Urothelium cell line (cell line): ENCODE measurements around the gene C1orf141.
"Not testable (repeated sequence)": the region's sequence is repeated elsewhere in the genome, so short reads cannot be mapped to it uniquely, and the experiment has no call there.

ENCODE experiments used
- DNase-seq: peaks from one replicate; pipeline ENCODE4 v3.0.0; 2011; ENCODE audit warnings: low spot score, mixed read lengths
- FAIRE-seq: peaks from 2 replicates; lab custom pipeline; 2011; peaks lifted over from hg19 to GRCh38; lab: Jason Lieb, UNC

C1orf141 gene

DNA sequence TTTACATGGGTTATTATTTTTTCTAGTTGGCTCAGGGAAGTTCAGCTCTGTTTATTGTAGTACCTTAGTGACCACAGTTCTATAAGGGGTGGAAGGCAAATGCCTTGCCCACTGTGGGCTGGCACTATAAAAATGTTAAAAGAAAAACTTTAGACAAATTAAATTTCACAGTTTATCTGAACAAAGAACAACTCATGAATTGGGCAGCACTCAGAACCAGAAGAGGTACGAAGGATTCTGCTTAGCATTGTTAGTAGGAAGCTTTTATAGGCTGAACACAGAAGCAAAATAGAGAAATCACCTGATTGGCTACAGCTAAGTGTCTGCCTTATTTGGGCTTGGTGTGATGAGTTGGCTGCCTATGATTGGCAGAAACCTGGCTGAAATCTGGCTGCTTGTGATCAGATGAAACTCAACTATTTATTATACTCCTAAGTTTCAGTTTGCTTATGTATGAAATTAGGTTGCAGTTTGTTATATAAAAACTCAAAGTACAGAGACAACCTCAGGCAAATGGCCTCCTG lies 45.0 kb downstream of the C1orf141 start:
- DNase-seq: no peak
- FAIRE-seq: no peak

DNA sequence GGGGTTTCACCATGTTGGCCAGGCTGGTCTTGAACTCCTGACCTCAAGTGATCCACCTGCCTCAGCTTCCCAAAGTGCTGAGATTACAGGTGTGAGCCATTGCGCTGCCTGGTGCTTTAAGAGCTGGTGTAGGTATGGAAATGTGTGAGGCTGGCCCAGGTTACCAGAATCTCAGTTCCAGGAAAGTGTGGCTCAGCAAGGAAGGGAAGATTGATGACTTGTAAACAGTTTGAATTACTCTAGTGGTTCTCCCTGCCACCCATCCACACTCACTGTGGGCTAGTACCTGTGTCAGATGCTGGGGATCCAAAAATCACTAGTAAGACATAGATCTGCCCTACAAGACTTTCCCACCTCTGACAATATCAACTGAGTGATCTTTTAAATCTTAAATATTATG lies 46.3 kb downstream of the C1orf141 start:
- FAIRE-seq (no peak), DNase-seq (no peak)

DNA sequence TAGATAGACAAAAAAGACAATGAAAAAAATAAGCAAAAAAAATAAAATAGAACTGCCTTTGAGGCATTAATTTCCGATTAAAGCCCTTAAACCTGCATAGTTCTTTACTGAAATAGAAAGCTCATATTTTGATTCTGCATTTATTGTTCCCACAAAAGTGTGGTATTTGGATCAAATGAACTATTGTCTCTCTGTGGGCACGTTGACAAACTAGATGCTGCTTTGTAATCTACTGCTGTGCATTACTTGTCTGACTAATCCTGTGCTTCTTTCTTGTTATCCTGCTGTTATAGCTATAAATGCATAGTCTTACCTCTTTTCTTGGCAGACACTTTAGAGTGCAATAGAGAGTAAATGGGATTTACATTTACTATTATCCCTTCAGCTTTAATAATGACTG lies 49.4 kb downstream of the C1orf141 start:
- FAIRE-seq (no peak), DNase-seq (no peak)

DNA sequence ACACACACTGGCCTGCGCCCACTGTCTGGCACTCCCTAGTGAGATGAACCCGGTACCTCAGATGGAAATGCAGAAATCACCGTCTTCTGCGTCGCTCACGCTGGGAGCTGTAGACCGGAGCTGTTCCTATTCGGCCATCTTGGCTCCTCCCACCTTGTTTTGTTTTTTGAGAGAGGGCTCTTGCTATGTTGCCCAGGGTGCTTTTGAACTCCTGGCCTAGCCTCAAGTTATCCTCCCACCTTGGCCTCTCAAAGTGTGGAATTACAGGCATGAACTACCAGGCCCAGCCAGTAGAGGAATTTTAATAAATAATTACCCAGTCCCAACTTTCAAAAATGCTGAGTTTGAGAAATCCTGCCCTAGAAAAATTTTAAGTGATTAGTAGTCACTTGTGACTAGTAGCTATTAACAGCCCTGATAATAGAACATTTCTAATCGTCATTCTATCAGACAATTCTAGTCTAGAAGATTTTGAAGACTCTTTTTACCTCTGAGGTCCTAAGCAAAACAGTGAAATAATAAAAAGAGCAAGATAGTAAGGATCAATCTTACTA lies 49.9 kb downstream of the C1orf141 start:
- FAIRE-seq (no peak), DNase-seq (no peak)

DNA sequence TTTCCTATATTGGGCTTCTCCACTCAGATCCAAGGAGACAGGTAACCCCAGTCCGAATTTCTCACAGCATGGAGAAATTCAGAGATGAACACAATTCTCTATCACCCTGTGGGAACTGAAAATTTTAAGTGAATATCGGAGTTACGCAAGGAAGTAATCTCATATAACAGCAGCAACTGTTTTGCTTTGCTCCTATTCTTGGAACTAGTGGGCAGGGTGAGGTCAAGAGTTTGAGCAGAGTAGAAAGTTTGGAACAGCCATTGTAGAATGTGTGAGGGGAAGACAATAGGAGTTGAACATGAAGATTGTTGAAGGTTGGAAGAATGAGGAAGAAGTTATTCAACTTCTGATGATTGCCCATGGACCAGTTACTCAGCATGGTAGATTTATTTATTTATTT lies 56.5 kb downstream of the C1orf141 start:
- no peak for FAIRE-seq
- no peak for DNase-seq

DNA sequence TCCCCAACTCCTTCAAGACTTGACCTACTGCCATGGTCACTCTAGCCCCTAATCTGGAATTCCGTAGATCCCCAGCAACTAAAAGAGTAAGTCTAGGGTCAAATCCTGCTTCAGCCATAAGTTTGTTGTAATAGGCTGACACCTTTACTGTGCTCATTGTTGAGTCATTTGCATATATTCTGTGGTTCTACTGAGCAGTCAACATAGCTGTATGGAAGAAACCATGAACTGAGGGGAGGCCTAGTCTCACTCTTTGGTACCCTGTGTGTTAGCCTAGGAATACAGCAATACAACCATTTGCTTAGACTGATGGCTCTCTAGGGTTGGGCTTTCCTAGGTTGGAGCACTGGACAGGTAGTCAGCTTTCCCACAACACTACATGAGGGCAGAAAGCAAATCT lies 57.2 kb downstream of the C1orf141 start:
- DNase-seq (no peak), FAIRE-seq (no peak)

DNA sequence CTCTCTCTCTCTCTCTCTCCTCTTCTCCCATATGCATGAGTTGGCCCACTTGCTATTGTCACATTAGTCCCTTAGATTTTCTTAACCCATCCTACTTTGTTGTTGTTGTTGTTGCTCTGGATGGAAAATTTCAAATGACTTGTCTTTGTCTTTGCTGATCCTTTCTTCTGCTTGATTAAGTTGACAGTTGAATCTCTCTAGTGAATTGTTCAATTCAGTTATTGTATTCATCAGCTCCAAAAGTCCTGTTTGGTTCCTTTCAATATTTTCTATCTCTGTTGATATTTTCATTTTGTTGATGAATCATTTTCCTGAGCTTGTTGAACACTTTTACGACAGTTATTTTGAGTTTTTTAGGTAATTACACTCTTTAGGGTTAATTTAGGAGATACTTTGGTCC lies 62.0 kb downstream of the C1orf141 start:
- DNase-seq: no peak
- FAIRE-seq: no peak

DNA sequence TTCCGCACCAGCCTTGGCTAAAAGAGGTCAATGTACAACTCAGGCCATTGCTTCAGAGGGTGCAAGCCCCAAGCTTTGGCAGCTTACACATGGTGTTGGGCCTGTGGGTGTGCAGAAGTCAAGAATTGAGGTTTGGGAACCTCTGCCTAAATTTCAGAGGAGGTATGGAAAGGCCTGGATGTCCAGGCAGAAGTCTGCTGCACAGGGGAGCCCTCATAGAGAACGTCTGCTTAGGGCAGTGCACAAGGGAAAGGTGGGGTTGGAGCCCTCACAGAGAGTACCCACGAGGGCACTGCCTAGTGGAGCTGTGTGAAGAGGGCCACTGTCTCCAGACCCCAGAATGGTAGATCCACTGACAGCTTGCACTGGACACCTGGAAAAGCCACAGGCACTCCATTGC lies 67.1 kb downstream of the C1orf141 start:
- FAIRE-seq, DNase-seq: not testable (repeated sequence)

DNA sequence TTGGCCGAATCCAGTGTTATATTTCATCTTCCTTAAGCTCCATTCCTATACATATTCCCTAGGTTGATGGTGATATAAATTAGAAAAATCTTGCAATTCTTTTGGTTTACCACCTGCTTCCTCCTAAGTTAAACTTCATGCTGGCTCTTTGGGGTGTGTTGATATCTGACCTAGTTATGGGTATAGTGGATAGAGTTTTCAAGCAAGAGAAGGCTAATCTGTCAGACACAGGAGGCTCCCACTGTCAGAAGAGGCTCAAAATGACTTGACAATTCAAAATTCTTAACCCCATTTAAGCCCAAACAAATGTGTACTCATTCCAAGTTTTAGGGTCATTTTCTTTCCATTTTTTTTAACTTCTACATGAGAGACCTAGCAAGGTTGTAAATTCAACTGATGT lies 72.4 kb downstream of the C1orf141 start:
- no peak for FAIRE-seq

DNA sequence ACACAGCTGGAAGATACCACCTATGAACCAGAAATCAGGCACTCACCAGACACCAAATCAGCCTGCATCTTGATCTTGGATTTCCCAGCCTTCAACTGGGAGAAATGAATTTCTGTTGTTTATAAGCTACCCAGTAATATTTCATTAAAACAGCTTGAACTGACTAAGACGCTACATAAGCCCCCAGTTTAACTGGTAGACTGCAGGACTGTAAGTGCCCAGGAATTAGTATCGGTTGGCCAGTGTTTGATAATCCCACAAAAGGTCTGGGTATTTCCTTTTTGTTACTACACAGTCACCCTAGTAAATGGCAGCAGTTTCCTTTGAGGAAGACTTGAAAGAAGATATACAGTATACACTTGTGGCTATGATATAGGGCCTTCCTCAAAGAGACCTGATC lies 73.5 kb downstream of the C1orf141 start:
- FAIRE-seq: no peak

More for the DNA sequence above, 72.4 kb downstream of the C1orf141 start:
- DNase-seq: no peak

DNA sequence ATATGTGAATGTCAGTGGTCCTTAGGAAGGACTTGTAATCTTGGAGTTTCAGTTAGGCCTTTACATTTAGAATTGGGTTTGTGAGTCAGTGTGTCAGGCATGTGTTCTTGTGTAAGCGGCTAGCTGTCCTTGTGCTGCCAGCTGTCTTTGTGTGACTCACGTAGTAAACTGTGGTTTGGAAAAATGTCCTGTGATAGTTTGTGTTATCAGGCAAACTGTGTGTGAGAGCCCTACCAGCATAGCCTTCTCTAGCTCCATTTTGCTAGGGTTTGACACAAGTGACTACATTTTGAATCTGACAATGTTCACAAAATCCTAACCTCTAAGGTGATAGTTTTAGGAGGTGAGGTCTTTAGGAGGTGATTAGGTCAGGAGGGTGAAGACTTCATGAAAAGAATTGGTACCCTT lies 74.0 kb downstream of the C1orf141 start:
- FAIRE-seq (peak; percentile 66), DNase-seq (peak; percentile 84)

More for the DNA sequence above, 73.5 kb downstream of the C1orf141 start:
- DNase-seq: no peak

DNA sequence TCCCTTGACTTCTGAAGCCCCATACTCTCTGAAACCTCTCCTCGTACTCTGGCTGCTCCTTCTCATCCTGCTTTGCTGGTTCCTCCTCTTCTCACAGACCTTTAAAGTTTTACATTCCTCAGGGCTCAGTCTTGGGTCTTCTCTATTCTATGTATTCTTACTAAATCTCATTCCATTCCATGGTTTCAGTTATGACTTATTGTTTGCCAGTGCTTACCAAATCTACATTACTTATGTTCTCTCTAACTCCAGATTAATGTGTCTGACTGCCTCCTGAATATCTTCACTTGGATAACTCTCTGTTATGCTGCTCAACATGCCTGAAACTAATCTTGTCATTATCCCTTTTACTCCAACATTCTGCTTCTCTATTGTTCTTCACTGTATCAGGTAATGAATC lies 75.4 kb downstream of the C1orf141 start:
- FAIRE-seq (no peak), DNase-seq (no peak)

DNA sequence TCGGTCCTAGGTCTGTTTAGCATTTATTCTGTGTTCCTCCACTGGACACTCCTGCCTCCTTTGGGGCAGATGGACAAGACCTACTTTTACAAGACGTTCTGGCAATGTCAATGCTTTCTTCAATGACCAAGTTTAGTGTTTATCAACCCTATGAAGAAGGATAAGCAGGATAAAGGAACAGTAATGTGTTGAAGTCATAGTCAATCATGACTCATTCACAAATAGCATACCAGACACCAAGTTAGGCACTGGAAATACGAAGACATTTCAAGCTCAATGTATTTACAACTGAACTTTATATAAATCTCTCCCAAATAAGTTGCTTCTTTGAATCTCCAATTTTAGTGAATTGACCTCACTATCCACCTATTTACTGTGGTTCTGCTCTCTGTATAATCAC lies 76.0 kb downstream of the C1orf141 start:
- no peak for FAIRE-seq
- no peak for DNase-seq

DNA sequence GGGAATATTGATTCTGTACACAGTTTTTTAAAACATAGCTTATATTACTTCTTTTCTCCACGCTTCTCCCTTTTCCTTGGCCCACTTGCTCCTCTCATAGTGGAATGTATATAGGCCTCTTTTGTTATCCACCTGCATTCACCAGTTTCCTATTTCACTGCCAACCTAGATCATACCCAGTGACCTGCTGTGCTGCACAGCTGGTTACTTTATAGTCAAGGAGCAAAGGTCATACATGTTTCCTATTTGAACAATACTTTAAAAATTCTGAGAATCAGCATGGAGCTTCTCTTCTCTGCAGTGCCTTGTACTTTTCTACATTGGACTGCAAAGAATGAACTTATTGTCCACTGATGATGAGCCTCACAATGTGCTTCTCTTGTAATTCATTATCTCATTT lies 76.5 kb downstream of the C1orf141 start:
- FAIRE-seq (no peak), DNase-seq (no peak)

DNA sequence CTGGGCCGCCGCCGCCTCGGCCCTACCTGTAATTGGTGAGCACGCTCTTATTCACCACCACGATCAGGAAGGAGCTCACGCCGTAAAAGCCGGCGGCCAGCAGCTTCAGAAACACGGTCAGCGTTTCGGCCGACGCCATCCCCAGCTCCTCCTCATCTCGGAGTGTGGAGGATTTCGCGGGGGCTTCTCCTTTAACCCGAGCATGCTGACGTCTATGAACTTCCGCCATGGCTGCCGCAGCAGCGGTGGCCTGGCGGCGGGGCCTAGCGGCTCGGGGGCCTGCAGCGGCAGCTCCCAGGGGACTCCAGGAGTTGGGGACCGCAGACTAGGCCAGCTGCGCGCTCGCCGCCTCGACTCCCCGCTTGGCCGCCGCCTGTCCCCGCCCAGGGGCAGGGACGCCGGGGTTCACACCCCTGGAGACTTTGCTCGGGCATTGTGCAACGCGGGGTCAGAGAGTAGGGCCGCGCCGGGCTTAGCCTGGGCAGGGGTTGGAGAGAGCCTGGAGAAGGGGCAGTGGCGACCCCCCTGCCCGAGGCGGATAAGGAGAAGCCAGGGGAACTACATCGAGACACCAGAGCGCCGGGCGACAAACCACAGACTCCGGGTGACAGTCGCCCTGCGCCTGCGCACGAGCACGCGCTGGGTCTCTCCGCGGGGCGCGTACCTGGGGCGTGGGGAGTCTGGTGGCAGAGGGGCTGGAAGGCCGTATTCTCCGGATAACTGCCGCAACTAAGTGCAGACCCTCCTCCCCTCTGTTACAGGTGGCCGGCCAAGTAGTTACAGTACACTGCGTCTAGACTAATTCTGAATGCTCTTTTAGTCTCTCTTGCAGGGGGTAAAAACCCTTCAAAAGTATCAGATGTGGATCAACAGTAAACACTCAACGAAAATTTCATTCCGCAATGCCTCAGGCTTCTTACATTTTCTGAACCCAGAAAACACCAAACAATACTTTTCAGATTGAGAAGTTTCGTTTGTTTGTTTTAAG lies 80.7 kb downstream of the C1orf141 start, which contains the start of gene SLC35D1:
TSS of gene SLC35D1 (minus strand) at position 364 of the 988 bp plus-strand sequence. CDS start at position 229, 135 bp downstream.
- FAIRE-seq: no peak
- peak; percentile 77 for DNase-seq

DNA sequence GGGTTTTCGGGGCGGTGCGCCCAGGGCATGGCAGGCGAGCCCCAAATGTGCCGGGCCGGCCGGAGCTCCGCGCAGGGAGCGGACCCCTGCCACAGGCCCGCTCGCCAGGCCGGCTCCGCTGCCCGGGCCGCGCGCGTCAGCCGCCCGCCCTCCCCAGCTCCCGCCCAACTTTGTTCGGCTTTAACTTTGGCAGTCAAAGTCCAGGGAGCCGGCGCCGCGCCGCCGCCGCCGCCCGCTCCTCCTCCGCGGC lies 81.3 kb downstream of the C1orf141 start:
- DNase-seq (peak; percentile 70), FAIRE-seq (no peak)

DNA sequence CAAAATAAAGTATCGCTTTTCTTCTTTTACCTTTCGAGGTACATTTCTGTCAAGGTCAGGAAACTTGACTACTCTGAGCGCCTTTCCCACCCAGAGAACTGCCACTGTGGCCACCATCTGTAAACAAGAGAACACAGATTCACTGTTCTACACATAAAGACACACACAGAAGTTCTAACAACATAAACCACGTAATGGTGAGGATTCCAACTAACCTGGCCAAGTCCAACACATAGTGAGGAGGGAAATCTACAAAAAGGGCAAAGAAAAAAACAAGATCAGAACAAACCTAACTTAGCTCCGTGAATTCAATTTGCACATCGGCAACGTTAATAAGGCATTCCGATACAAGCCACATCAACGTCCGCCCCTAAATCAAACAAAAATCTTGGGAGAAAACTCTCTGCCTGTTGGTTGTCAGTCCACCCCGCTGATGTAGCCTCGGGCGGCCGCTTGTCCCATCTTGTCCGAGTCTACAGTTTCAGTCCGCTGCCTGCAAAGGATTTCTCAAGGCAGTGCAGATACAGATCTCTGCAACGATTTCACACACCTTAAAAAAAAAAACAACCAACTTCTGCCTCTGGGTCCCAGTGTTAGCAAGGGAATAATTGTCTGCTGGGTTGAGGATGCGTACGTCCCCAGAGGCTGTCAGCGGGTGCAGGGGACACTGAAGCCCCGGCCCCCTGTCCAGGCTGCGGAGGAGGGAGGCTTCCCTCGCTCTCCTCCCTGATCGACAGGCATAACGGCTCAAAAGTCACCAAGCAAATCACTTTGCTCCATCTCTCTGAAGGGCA lies 81.8 kb downstream of the C1orf141 start:
- no peak for FAIRE-seq
- no peak for DNase-seq

DNA sequence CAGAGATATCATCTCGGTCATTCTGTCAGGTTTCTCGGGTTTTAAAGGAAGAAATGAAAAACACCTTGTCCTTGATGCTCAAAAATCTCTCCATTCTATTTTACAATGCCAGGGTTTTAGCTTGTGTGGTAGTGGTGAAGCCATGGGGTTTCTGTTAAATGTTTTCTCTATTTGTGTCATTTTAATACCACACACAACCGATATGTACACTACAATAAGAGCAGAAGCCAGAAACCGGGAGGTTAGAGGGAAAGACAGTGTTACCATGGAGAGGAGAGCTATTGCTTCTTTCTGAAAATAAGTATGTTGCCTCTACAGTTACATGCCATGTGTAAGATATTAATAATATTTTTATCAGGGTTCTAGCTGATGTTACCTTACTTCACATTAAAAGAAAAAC lies 83.6 kb downstream of the C1orf141 start:
- DNase-seq (no peak), FAIRE-seq (no peak)

DNA sequence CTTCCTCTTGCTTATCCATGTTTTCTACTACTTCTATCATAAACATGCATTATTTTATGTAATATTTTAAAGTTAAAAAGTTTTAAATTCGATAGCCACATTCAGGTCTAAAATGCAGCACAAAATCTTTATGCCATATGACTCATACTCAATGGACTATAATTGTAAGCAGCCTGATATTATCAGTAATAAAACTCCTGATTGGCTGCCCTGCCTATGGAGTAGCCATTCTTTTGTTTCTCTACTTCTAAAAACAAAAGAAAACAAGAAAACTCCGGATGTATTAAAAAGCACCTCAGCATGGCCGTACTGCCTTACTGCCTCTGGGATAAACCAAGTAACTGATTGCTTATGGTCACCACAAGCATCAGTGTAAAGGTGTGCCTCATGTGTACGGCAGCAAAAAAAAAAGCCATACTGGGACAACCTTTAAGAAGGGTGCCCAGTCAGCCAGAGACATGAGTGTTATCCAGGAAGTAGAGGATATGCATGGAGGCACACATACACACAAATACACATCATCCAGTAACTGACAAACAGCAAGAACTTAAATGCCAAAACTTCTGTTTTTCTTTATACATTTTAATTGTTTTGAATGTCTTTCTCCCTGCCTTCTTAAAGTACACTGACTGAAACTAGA lies 90.0 kb downstream of the C1orf141 start:
- DNase-seq: no peak

DNA sequence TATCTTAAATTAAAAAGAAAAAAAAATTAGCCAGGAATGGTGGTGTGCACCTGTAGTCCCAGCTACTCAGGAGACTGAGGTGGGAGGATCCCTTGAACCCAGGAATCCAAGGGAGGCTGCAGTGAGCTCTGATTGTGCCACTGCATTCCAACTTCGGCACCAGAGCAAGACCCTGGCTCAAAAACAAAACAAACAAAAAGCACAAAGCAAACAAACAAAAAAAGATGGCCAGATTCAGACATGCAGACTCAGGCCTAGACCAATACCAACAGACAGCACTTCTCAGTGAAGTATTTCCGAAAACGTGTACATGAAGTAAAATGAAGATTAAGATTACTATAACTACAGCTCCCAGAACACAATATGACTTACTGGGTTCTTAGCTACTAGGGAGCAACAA lies 91.4 kb downstream of the C1orf141 start:
- FAIRE-seq: no peak
- no peak for DNase-seq

More for the DNA sequence above, 90.0 kb downstream of the C1orf141 start:
- FAIRE-seq: no peak
